ENCODE data around the gene HABP4. TPM values are rescaled to one million over a fixed set of nuclear protein-coding genes. Genes with fewer than 3 reads are reported as not detected.
A peak's percentile ranks its signal among the peaks of the same experiment; 100 is the strongest.

Gene HABP4
- total and polyA plus RNA-seq, 9 of the 15 experiments (the other 6 are each of a cell fraction or from before 2014, with no cell fraction given), result 0.38 to 2.4 (median 1.9) TPM

- TF ChIP-seq, protein P1, sequence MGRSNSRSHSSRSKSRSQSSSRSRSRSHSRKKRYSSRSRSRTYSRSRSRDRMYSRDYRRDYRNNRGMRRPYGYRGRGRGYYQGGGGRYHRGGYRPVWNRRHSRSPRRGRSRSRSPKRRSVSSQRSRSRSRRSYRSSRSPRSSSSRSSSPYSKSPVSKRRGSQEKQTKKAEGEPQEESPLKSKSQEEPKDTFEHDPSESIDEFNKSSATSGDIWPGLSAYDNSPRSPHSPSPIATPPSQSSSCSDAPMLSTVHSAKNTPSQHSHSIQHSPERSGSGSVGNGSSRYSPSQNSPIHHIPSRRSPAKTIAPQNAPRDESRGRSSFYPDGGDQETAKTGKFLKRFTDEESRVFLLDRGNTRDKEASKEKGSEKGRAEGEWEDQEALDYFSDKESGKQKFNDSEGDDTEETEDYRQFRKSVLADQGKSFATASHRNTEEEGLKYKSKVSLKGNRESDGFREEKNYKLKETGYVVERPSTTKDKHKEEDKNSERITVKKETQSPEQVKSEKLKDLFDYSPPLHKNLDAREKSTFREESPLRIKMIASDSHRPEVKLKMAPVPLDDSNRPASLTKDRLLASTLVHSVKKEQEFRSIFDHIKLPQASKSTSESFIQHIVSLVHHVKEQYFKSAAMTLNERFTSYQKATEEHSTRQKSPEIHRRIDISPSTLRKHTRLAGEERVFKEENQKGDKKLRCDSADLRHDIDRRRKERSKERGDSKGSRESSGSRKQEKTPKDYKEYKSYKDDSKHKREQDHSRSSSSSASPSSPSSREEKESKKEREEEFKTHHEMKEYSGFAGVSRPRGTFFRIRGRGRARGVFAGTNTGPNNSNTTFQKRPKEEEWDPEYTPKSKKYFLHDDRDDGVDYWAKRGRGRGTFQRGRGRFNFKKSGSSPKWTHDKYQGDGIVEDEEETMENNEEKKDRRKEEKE (IDR thresholded peaks at IDR 0.05; ENCODE audit: borderline replicate concordance in 1 of 2, control insufficient read depth in 1 of 2, low read depth in 2 of 2, low read length in 1 of 2), result no peak
- TF ChIP-seq IFI16 (CRISPR knock-in tag; IDR thresholded peaks at IDR 0.05) (no peak), SRSF1 (IDR thresholded peaks at IDR 0.05; ENCODE audit: low read depth, low read length) (no peak), TCF15 (CRISPR knock-in tag; IDR thresholded peaks at IDR 0.05) (no peak), MCM5 (IDR thresholded peaks at IDR 0.05; ENCODE audit: low read depth) (no peak), HNRNPL (IDR thresholded peaks at IDR 0.05; ENCODE audit: low read depth, low read length) (no peak), POLR2B (IDR thresholded peaks at IDR 0.05; ENCODE audit: low read depth, partially characterized antibody) (no peak), GATA2 (CRISPR knock-in tag; IDR thresholded peaks at IDR 0.05) (peak; percentile 86), ARID2 (IDR thresholded peaks at IDR 0.05) (no peak), DACH1 (IDR thresholded peaks at IDR 0.05; ENCODE audit: partially characterized antibody) (no peak), POLR2AphosphoS5 (IDR thresholded peaks at IDR 0.05; ENCODE audit: control insufficient read depth, insufficient read depth, low read depth, low read length) (0 out of 2 replicates have a peak, but pooled peaks have one; percentile 15), NBN (IDR thresholded peaks at IDR 0.05; ENCODE audit: low read depth) (no peak), ZNF146 (CRISPR knock-in tag; IDR thresholded peaks at IDR 0.05; ENCODE audit: unreplicated experiment) (no peak), TEAD2 (tag; IDR thresholded peaks at IDR 0.05) (no peak), KLF1 (tag; IDR thresholded peaks at IDR 0.05) (no peak), MAFG (tag; conservative IDR thresholded peaks at IDR 0.05) (peak; percentile 98), THRA (IDR thresholded peaks at IDR 0.05) (no peak), ETS1 (conservative IDR thresholded peaks at IDR 0.05; ENCODE audit: control insufficient read depth, low read depth, low read length) (no peak), TEAD4 (IDR thresholded peaks at IDR 0.05; ENCODE audit: low read length) (peak; percentile 56; the same call in 1 of the 2 replicates), TEAD4 (CRISPR knock-in tag; IDR thresholded peaks at IDR 0.05; ENCODE audit: borderline replicate concordance) (no peak)
Observed at GRCh38 chr9:96413302-96414221, 36.4 kb upstream of the HABP4 start (continued).
